Tibial nerve (tissue), 4 donors: ENCODE data around the gene ATP2A1. TPM values are rescaled to one million over a fixed set of nuclear protein-coding genes. Genes with fewer than 3 reads are reported as not detected.

ENCODE experiments used
- DNase-seq, 2 donors: peaks; one replicate each; pipeline ENCODE4 v3.0.0-alpha.2; 2019; ENCODE audit warnings: low spot score in 2 of 2
- H3K27ac ChIP-seq, 4 donors: fragments of 200-600 bp; sonication (generic) in 3 of 4; one replicate each; pipeline ENCODE4 v1.5.1; 2017 to 2019; ENCODE audit warnings: mild to moderate bottlenecking in 1 of 4
- H3K27me3 ChIP-seq, 2 donors: fragments of 200-600 bp; sonication (generic) in 1 of 2; one replicate each; pipeline versions ENCODE4 v1.5.1 to v1.6.0; 2017 to 2019
- H3K36me3 ChIP-seq, 3 donors: fragments of 200-600 bp; sonication (generic); one replicate each; pipeline ENCODE4 v1.5.1; 2018 to 2019
- H3K4me1 ChIP-seq, 4 donors: fragments of 200-600 bp; sonication (generic) in 3 of 4; one replicate each; pipeline ENCODE4 v1.5.1; 2017 to 2019
- H3K4me3 ChIP-seq, 4 donors: fragments of 200-600 bp; sonication (generic) in 3 of 4; one replicate each; pipeline ENCODE4 v1.5.1; 2017 to 2019; ENCODE audit warnings: mild to moderate bottlenecking in 1 of 4, moderate library complexity in 1 of 4
- H3K9me3 ChIP-seq, 4 donors: fragments of 200-600 bp; sonication (generic) in 3 of 4; one replicate each; pipeline ENCODE4 v1.5.1; 2017 to 2019
- CTCF ChIP-seq, 5 experiments: fragments of 200-600 bp in 3 of 5; fragments of 450-650 bp in 2 of 5; sonication (generic) in 3 of 5; IDR thresholded peaks; one replicate each; pipeline ENCODE4 v1.5.1; 2016 to 2019; ENCODE audit warnings: antibody characterized with exemption in 5 of 5, mild to moderate bottlenecking in 3 of 5, moderate library complexity in 2 of 5
- EP300 ChIP-seq, 2 donors: sonication (generic); formaldehyde crosslinking; IDR thresholded peaks; one replicate each; pipeline ENCODE4 v1.6.1; 2017; ENCODE audit warnings: antibody characterized with exemption in 2 of 2, mild to moderate bottlenecking in 1 of 2
- POLR2A ChIP-seq, 2 donors: fragments of 450-650 bp; IDR thresholded peaks; one replicate each; pipeline ENCODE4 v1.6.1; 2017; ENCODE audit warnings: antibody characterized with exemption in 2 of 2, mild to moderate bottlenecking in 2 of 2, moderate library complexity in 2 of 2
- WGBS, 2 donors: methylation state at CpG; one replicate each; pipeline ENCODE4 v1.1.5; 2018; 5-methylcytosine and 5-hydroxymethylcytosine counted together
- total RNA-seq, 4 donors: library from RNA; depleted of rRNA; stranded (reverse); fragments of >200 nt; gene quantifications; one replicate each; pipeline ENCODE4 v1.1.0, GENCODE V29; 2016

Gene ATP2A1
- total RNA-seq, 4 donors from 2014 or later, result 0.20 to 0.90 (median 0.21) TPM

- 88 to 91% methylated on average over 25 of the region's 25 CpGs for WGBS, 2 donors
- Histone ChIP-seq H3K27me3 (no peaks in the 10 kb centered on the region), H3K9me3 (no peaks in the 10 kb centered on the region), H3K4me3 (no peak overlapping the region), H3K36me3 (peaks cover 14 to 81% (median 56%) of the 10 kb centered on the region in 3 donors), H3K27ac (no peak overlapping the region), H3K4me1 (no peaks in the 10 kb centered on the region)
- TF ChIP-seq EP300 (IDR thresholded peaks at IDR 0.05) (no peak), POLR2A (IDR thresholded peaks at IDR 0.05) (no peak), CTCF (IDR thresholded peaks at IDR 0.05) (no peak)
- no peak for DNase-seq
Observed at GRCh38 chr16:28834873-28835863, 43.1 kb upstream of the ATP2A1 start.

GRCh38 chr16:28835864-28836760 lies 42.2 kb upstream of the ATP2A1 start:
- Histone ChIP-seq H3K27me3 (no peaks in the 10 kb centered on the region), H3K36me3 (peaks cover 14 to 77% (median 56%) of the 10 kb centered on the region in 3 donors), H3K9me3 (no peaks in the 10 kb centered on the region), H3K4me3 (no peak overlapping the region), H3K27ac (no peak overlapping the region), H3K4me1 (no peaks in the 10 kb centered on the region)
- TF ChIP-seq EP300 (IDR thresholded peaks at IDR 0.05) (no peak), POLR2A (IDR thresholded peaks at IDR 0.05) (no peak), CTCF (IDR thresholded peaks at IDR 0.05) (no peak)
- WGBS, 2 donors, result 90 to 93% methylated on average over 20 to 23 of the region's 25 CpGs
- DNase-seq, result no peak

GRCh38 chr16:28836761-28837064 lies 41.6 kb upstream of the ATP2A1 start:
- DNase-seq, result no peak
- TF ChIP-seq CTCF (IDR thresholded peaks at IDR 0.05), result no peak
- TF ChIP-seq EP300 (IDR thresholded peaks at IDR 0.05), result no peak
- TF ChIP-seq POLR2A (IDR thresholded peaks at IDR 0.05), result no peak
- H3K9me3 ChIP-seq, result no peaks in the 10 kb centered on the region
- H3K4me1 ChIP-seq, result no peaks in the 10 kb centered on the region
- H3K36me3 ChIP-seq, result peaks cover 14 to 77% (median 52%) of the 10 kb centered on the region in 3 donors
- no peaks in the 10 kb centered on the region for H3K27me3 ChIP-seq
- H3K4me3 ChIP-seq, result no peak overlapping the region
- 78 to 83% methylated on average over 8 of the region's 8 CpGs for WGBS, 2 donors
- no peak overlapping the region for H3K27ac ChIP-seq

GRCh38 chr16:28837672-28838557 lies 40.4 kb upstream of the ATP2A1 start:
- Histone ChIP-seq H3K36me3 (peaks cover 10 to 77% (median 52%) of the 10 kb centered on the region in 3 donors), H3K4me1 (no peaks in the 10 kb centered on the region), H3K9me3 (no peaks in the 10 kb centered on the region), H3K27ac (no peak overlapping the region), H3K4me3 (no peak overlapping the region), H3K27me3 (no peaks in the 10 kb centered on the region)
- TF ChIP-seq POLR2A (IDR thresholded peaks at IDR 0.05) (no peak), CTCF (IDR thresholded peaks at IDR 0.05) (no peak), EP300 (IDR thresholded peaks at IDR 0.05) (no peak)
- 90 to 92% methylated on average over 7 of the region's 7 CpGs for WGBS, 2 donors
- DNase-seq, result no peak
